Choroid plexus epithelial cell (primary cell): ENCODE data around the gene CHD3.

ENCODE experiments used
- DNase-seq: peaks from one replicate; pipeline ENCODE4 v3.0.0-alpha.2; 2010; ENCODE audit warnings: low read depth
- H3K4me3 ChIP-seq: 2 replicates; pipeline ENCODE4 v1.5.1; 2011; ENCODE audit warnings: low read depth, mild to moderate bottlenecking, control low read depth, low read length, moderate library complexity
- TF ChIP-seq, protein P1 (sequence below): conservative IDR thresholded peaks from 2 replicates; pipeline ENCODE4 v1.5.1; 2011; ENCODE audit warnings: low read depth, mild to moderate bottlenecking, control low read depth, inconsistent platforms, low read length, moderate library complexity

The CHD3 gene

DNA sequence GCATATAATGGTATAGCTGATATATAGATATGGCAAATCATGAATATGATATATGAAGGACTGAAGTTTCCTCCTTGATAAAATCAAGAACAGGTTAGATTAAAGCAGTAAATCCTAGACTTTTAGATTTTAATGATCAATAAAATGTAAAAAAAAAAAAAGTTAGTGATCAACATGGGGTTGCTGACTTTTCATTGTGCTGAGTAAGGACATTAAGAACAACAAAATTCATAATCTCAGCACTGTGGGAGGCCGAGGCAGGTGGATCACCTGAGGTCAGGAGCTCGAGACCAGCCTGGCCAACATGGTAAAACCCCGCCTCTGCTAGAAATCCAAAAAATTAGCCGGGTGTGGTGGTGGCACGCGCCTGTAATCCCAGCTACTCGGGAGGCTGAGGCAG, 10.4 kb upstream of the CHD3 start:
- TF ChIP-seq, protein P1, sequence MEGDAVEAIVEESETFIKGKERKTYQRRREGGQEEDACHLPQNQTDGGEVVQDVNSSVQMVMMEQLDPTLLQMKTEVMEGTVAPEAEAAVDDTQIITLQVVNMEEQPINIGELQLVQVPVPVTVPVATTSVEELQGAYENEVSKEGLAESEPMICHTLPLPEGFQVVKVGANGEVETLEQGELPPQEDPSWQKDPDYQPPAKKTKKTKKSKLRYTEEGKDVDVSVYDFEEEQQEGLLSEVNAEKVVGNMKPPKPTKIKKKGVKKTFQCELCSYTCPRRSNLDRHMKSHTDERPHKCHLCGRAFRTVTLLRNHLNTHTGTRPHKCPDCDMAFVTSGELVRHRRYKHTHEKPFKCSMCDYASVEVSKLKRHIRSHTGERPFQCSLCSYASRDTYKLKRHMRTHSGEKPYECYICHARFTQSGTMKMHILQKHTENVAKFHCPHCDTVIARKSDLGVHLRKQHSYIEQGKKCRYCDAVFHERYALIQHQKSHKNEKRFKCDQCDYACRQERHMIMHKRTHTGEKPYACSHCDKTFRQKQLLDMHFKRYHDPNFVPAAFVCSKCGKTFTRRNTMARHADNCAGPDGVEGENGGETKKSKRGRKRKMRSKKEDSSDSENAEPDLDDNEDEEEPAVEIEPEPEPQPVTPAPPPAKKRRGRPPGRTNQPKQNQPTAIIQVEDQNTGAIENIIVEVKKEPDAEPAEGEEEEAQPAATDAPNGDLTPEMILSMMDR = no peak
- H3K4me3 ChIP-seq = no peak overlapping the region
- DNase-seq = no peak

GRCh38 chr17:7880076-7880868, 8.3 kb upstream of the CHD3 start:
- no peak for DNase-seq
- TF ChIP-seq, protein P1 = no peak
- no peak overlapping the region for H3K4me3 ChIP-seq

DNA sequence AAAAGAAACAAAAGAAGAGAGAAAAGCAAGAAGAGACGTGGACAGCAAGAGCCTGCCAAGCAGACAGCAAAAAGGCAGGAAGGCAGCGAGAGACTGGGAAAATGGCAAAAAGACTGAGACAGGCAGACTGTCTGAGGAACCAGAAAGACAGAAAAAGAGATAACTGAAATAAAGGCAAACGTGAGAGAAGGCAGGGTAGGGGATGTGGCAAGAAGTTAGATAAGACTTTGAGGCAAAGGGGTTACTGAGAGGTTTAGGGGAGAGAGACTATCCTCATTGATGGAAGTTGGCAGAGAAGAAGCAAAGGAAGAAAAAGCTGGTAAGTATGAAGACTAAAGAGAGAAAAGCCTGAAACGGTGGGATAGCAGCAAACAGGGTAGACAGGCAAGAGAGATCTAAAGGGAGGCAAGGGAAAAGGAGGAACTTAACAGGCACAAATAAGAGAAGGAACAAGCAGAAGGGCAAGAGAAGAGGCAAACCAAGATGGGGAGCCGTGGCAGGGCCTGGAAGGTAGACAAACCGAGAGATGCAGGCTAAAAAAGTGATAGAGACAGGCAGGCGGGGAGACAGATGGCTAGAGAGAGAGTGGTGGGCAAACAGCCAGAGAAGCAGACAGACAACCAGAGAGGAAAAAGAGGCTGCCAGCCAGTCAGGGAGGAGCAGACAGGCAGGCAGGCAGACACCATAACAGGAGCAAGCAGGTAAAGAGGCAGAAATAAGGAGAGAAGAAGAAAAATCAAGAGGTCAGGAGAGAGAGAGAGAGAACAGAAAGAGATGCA, 7.1 kb upstream of the CHD3 start:
- TF ChIP-seq, protein P1 = no peak
- no peak overlapping the region for H3K4me3 ChIP-seq
- DNase-seq = peak; percentile 24

- no peak for DNase-seq
- H3K4me3 ChIP-seq = no peak overlapping the region
- TF ChIP-seq, protein P1 = no peak
These were observed 6.5 kb upstream of the CHD3 start for GRCh38 chr17:7882068-7882467.

GRCh38 chr17:7882629-7883028, 6.0 kb upstream of the CHD3 start:
- DNase-seq = no peak
- TF ChIP-seq, protein P1 = no peak
- no peak overlapping the region for H3K4me3 ChIP-seq

- H3K4me3 ChIP-seq = peak overlapping the region; percentile 86
- DNase-seq = peak; percentile 54
- TF ChIP-seq, protein P1 = no peak
These were observed 4.7 kb upstream of the CHD3 start for GRCh38 chr17:7883781-7884386.
